ENCODE results near the gene POLR3G. TPM values are rescaled to one million over a fixed set of nuclear protein-coding genes. Genes with fewer than 3 reads are reported as not detected.

The POLR3G gene
- total RNA-seq, 2 donors from 2014 or later = 1.0 to 1.2 TPM

Other genes with a start within 250 kb of the POLR3G start
- 10 to 100 TPM; 20.9 to 24.7 TPM for gene CETN3, start 65.1 kb upstream of the POLR3G start, total RNA-seq
- gene MBLAC2, start 93 bp upstream of the POLR3G start, total RNA-seq = 1 to 10 TPM; 3.2 to 3.4 TPM
- gene LYSMD3, start 54.7 kb downstream of the POLR3G start, total RNA-seq = 10 to 100 TPM; 17.3 to 30.0 TPM
- gene ADGRV1, start 83.9 kb downstream of the POLR3G start, total RNA-seq = under 1 TPM; 0.32 to 0.60 TPM

All from left cardiac atrium (tissue), 2 donors.